NOMO-1 (cell line): ENCODE results near the gene PLCL2.

Experiments
- DNase-seq, 2 experiments: peaks; one replicate each; lab custom pipeline; 2025; ENCODE audit not compliant: unreplicated experiment in 2 of 2; lab: John Stamatoyannopoulos, UW

Gene PLCL2

DNA sequence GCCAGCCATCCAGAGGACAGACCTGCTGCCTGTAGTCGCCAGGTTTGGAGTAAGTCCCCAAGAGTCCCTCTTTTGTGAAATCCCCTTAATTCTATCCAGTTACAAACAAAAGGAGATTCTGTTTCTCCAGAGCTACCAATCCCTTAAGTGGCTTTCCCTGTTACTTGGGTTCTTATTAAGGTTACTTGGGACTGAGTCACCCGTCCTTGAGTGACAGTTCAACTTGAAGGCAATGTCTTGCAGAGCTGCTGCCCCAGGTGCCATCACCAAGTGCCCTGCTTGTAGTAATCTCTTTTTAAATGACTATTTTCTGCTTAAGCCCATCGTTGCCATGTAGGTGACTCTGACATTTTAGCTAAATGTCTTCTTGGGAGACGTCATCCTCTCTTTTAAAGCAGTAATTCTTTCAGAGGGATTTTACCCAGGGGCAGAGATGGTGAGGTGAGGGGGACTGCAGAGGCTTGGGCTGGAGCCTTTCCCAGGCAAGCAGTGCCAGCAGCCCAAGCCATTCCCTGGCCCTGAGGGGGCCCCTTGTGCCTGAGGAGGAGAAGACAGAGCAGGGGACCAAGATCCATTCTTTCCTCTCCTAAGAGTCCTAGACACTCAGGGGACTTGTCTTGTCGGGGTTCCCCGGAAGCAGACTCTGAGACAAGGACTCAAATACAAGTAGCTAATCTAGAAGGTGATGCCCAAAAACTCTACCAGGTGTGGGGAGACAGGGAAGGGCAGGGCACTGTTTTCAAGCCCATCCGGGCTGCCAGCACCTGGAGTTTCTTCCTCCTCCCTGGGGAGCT is 253.7 kb downstream of the PLCL2 start:
- no peak for DNase-seq
